ENCODE data around the gene SLC29A3. TPM values are rescaled to one million over a fixed set of nuclear protein-coding genes. Genes with fewer than 3 reads are reported as not detected.

SLC29A3 gene
- total and polyA plus RNA-seq, 7 donors: 2.3 to 6.2 (median 4.6) TPM

DNA sequence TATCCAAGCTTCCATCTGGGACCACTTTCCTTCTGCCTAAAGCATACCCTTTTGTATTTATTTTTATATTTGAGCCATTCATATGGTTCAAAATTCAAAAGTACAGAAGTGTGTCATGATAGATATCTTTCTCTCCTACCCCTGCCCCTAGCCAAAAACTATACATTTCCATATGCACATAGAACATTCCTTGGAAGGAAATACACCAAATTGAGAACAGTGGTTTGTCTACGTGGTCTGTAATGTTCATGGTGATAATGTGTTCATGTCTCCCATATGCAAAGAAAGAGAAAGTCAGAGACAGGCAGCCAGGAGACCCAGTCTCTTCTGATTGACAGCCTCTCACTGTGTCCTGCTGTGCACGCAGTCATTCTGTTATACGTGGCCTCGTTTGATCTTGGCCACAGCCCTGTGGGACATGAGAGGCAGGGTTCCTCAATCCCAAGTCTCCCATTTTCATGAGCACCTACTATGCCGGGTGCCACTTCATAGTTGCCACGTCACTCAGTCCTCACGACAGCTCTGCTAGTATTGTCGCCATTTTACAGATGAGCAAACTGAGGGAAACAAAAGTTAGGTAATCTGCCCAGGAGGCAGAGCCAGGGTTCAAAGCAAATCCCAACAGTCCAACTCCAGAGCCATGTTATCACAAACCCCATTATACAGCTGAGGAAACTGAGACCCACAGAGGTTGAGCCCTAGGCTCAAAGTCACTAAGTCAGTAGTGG lies 69.7 kb downstream of the SLC29A3 start:
- H3K9me3 ChIP-seq: no peaks in the 10 kb centered on the region
- TF ChIP-seq POLR2A (IDR thresholded peaks at IDR 0.05) (no peak), EP300 (IDR thresholded peaks at IDR 0.05) (no peak), POLR2AphosphoS5 (IDR thresholded peaks at IDR 0.05) (no peak)
- TF ChIP-seq, protein P1, sequence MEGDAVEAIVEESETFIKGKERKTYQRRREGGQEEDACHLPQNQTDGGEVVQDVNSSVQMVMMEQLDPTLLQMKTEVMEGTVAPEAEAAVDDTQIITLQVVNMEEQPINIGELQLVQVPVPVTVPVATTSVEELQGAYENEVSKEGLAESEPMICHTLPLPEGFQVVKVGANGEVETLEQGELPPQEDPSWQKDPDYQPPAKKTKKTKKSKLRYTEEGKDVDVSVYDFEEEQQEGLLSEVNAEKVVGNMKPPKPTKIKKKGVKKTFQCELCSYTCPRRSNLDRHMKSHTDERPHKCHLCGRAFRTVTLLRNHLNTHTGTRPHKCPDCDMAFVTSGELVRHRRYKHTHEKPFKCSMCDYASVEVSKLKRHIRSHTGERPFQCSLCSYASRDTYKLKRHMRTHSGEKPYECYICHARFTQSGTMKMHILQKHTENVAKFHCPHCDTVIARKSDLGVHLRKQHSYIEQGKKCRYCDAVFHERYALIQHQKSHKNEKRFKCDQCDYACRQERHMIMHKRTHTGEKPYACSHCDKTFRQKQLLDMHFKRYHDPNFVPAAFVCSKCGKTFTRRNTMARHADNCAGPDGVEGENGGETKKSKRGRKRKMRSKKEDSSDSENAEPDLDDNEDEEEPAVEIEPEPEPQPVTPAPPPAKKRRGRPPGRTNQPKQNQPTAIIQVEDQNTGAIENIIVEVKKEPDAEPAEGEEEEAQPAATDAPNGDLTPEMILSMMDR (IDR thresholded peaks at IDR 0.05): no peak
- no peaks in the 10 kb centered on the region for H3K4me1 ChIP-seq
- H3K27ac ChIP-seq: no peak overlapping the region
- H3K27me3 ChIP-seq: peaks cover 0 to 10% (median 0%) of the 10 kb centered on the region in 3 donors
- intact Hi-C loops (cut with DNase I): no loop called here
- 82 to 89% methylated on average over 8 of the region's 8 CpGs for WGBS, 2 donors
- DNase-seq: peak; percentile 35
- H3K4me3 ChIP-seq: no peak overlapping the region
- no peaks in the 10 kb centered on the region for H3K36me3 ChIP-seq

DNA sequence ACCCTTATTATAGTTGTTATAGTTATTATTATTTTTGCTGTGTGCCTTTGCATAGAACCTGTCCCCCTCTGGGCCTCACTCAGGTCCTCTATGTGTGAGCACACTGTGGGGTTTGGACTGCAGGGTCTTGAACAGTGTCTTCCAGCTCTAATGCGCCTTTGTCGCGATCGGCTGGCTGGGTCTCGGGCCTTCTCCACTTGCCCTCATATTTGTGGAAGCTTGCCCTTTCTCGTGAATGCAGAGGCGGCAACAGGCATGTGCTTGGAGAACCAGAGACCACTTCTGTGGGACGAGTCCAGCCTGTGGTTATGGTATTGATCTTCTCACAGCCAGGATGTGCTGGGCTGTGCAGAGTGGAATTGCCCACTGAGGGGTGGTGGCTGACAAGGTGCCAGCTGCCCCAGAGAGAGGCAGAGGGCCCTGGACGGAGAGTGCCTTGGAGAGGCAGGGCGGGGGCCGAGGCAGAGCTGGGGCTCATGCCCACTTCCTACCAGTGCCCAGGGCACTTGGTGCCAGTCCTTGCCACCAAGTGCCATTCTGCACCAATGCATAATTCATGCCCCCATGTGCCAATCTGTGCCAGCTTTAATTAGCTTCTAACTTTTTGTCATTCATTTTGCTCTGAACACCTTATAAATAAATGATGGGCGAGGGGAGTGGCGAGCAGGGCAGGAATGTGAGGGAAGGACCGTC lies 70.9 kb downstream of the SLC29A3 start:
- Histone ChIP-seq H3K9me3 (no peaks in the 10 kb centered on the region), H3K36me3 (no peaks in the 10 kb centered on the region), H3K27ac (no peak overlapping the region), H3K4me1 (no peaks in the 10 kb centered on the region), H3K27me3 (peaks cover 0 to 10% (median 0%) of the 10 kb centered on the region in 3 donors), H3K4me3 (no peak overlapping the region)
- intact Hi-C loops (cut with DNase I): no loop called here
- no peak for TF ChIP-seq POLR2AphosphoS5 (IDR thresholded peaks at IDR 0.05)
- TF ChIP-seq, protein P1 (IDR thresholded peaks at IDR 0.05): no peak
- WGBS, 2 donors: 80 to 85% methylated on average over 14 of the region's 14 CpGs
- no peak for DNase-seq

DNA sequence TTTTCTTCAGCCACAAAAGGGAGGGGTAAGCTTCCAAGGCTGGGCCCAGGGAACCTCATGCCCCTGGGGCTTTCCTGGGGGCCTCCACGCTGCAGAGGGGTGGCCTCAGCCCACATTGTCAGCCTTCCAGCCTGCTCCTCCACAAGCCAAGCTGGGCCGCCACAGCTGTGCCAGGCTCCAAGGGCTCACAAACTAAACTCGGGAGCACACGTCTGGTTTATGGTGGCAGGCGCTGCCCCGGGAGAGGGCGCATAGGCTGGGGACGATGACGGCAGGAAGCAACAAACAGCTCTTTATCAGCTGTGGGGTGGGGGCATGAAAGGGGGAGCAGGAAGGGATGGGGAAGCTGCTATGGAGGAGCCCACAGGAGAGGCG lies 71.4 kb downstream of the SLC29A3 start:
- Histone ChIP-seq H3K27ac (no peak overlapping the region), H3K4me1 (no peaks in the 10 kb centered on the region), H3K27me3 (peaks cover 0 to 10% (median 0%) of the 10 kb centered on the region in 3 donors), H3K4me3 (no peak overlapping the region), H3K36me3 (no peaks in the 10 kb centered on the region), H3K9me3 (no peaks in the 10 kb centered on the region)
- DNase-seq: no peak
- 3 to 16% methylated on average over 10 of the region's 10 CpGs for WGBS, 2 donors
- intact Hi-C loops (cut with DNase I): no loop called here
- TF ChIP-seq EP300 (IDR thresholded peaks at IDR 0.05) (no peak), POLR2AphosphoS5 (IDR thresholded peaks at IDR 0.05) (no peak), POLR2A (IDR thresholded peaks at IDR 0.05) (no peak)
- TF ChIP-seq, protein P1 (IDR thresholded peaks at IDR 0.05): no peak

DNA sequence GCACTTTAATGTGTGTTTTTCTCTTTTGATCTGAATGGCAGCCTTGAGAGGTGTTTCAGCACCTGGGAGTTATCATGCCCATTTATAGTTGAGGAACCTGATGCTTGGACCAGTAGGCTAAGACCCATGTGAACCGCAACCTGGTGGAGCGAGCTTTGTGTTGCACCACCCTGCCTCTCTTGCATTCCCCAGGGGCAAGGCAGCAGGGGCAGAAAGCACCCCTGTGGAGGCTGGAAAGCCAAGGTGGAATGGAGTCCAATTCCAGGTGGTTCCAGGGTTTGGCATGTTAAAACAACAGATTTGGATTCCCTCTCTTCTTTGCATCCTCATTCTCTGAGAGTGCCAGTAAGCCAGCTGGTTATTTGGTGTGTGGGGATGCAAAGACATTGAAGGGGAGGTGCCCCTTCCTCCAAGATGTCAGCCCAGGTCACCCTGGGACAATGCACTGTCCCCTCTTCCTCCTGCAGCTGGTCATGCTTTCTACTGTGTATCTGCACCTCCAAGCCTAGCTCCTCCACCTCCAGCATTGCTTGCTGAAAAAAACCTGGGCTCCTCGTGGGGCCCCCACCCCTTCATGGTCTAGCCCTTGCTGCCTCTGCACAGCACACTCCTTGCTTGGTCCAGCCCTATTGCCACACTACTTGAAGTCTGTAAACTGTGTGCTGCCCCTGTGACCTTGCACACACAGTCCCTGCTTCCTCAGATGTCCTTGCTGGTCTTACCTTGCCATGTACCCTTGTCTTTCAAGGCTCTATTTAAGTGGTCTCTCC lies 72.0 kb downstream of the SLC29A3 start:
- Histone ChIP-seq H3K4me1 (peaks cover 0 to 1% (median 0%) of the 10 kb centered on the region in 4 donors), H3K9me3 (no peaks in the 10 kb centered on the region), H3K27me3 (peaks cover 0 to 10% (median 0%) of the 10 kb centered on the region in 3 donors), H3K27ac (no peak overlapping the region), H3K4me3 (no peak overlapping the region), H3K36me3 (no peaks in the 10 kb centered on the region)
- intact Hi-C loops (cut with DNase I): no loop called here
- TF ChIP-seq EP300 (IDR thresholded peaks at IDR 0.05): no peak
- TF ChIP-seq POLR2A (IDR thresholded peaks at IDR 0.05): no peak
- TF ChIP-seq, protein P1 (IDR thresholded peaks at IDR 0.05): no peak
- TF ChIP-seq POLR2AphosphoS5 (IDR thresholded peaks at IDR 0.05): no peak
- WGBS, 2 donors: 80 to 81% methylated on average over 3 of the region's 3 CpGs
- no peak for DNase-seq
